T-helper 1 cell (primary cell): ENCODE data around the gene SS18L1.
A peak's percentile ranks its signal among the peaks of the same experiment; 100 is the strongest.

ENCODE experiments used
- DNase-seq, 5 donors: peaks; one replicate each; pipeline ENCODE4 v3.0.0-alpha.2; 2012 to 2020

The SS18L1 gene

DNA sequence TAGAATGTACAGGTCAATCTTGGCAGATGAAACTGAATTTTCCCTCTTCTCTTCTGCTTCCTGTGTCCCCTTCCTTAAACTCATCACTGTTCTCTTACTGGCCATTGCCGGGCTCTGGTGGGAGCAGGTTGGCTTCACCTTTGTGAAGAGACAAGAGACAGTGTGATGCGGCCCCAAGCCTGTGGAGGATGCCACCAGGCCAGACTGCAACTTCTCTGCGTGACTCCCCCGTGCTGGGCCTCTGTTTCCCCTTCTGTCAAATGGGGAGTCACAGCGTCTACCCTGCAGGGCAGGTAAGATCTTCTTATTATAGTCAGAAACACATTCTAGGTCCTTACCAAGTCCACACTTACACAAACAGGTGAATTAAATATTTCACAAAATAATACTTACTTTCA, 23.2 kb upstream of the SS18L1 start:
- DNase-seq = no peak

DNA sequence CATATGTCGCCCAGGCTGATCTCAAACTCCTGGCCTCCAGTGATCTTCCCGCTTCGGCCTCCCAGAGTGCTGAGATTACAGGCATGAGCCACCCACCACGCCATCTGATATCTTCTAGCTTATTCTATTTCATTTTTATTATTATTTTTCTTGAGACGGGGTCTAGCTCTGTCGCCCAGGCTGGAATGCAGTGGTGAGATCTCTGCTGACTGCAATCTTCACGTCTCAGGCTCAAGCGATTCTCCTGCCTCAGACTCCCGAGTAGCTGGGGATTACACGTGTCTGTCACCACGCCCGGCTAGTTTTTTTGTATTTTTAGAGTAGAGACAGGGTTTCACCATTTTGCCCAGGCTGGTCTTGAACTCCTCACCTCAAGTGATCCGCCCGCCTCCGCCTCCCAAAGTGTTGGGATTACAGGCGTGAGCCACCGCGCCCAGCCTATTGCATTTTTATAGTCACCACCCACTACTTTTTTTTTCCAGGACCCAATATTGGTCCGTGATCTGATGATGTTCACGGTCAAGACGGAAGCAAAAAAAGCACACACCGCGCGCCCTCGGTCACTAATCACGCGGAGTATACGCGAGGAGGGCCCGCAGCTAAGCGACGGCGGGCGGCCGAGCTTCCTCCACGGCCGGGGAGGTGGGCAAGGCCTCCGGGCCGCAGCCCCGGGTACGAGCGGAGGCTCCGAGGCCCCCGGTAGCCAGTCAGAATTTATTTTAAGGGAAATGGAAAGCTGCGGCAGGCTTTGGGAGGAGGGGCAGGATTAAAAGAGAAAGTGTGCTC, 22.4 kb upstream of the SS18L1 start:
- no peak for DNase-seq

- DNase-seq = peak; percentile 90 to 99 (median 94)
Measured at GRCh38 chr20:62121776-62122653, 21.6 kb upstream of the SS18L1 start, which contains the start of gene LSM14B. Gene LSM14B, plus strand, starts transcription at chr20:62122475. Its CDS starts 192 bp downstream, at chr20:62122667.

DNA sequence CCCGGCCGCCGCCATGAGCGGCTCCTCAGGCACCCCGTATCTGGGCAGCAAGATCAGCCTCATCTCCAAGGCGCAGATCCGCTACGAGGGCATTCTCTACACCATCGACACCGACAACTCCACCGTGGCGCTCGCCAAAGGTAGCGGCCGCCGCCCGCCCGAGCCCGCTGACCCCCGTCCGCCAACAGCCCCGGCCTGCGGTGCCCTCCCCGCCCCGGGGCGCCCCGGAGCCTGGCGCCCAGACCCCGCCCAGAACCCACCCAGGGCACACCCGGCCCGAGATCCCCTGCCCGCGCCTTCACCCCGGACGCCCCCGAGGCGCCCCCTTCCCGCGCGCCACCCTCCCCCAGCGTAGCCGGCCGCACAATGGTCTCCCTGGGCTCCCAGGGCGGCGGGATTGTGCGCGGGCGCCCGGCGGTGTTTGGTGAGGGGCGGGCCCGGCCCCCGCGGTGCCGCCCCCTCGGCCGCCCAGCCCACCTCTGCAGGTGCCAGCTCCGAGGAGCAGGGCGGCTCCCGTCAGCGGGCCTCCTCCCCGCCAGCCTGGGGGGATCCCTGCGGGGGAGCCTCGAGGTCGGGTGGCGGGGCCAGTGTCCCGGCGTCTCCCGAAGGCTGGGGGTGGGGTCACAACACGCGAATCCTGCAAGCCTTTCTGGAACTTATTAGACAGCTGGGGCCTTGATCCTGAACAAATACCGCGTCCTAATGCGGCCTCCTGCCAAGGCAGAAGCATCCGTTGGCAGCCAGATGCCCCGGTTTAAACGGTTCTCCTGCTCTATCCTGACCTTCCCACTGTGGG, 20.7 kb upstream of the SS18L1 start:
- DNase-seq = peak in 3 of 5 donors; percentile 23 to 47 (median 32)

GRCh38 chr20:62123450-62124118, 20.0 kb upstream of the SS18L1 start:
- no peak for DNase-seq

DNA sequence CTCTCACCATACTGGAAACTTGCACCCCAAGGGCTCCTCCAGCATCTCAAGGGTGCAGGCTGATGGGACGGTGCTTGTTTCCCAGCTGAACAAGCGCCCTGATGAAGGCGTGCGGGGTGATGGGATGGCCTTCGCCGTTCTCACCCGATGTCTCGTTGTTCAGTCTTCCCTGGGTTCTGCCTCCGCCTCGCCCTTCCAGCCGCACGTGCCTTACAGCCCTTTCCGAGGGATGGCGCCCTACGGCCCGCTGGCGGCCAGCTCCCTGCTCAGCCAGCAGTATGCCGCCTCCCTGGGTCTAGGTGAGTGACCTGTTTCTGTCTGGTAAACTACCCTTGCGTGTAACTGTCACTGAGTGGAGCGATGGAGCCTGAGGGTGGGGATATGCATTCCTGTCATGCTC, 17.4 kb upstream of the SS18L1 start:
- DNase-seq = no peak

GRCh38 chr20:62127799-62128198, 15.8 kb upstream of the SS18L1 start:
- no peak for DNase-seq

DNA sequence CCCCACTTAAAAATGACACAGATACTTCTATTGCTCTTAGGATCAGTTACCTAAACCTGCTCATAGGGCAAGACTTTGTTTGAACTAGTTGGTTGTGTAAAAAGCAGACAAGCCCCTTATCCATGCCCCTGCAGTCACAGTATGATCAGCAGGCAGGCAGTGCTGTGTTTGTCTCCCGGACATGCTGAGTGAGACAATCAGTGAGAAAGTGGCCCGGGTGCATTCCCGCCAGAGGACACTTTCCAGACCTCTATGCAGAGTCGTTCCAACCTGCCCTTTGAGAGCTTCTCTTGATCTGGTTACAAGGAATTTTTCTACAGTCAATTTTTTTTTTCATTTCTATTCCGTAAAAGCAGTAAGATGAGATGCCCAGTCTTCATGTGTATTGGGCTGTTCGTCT, 15.1 kb upstream of the SS18L1 start:
- no peak for DNase-seq

DNA sequence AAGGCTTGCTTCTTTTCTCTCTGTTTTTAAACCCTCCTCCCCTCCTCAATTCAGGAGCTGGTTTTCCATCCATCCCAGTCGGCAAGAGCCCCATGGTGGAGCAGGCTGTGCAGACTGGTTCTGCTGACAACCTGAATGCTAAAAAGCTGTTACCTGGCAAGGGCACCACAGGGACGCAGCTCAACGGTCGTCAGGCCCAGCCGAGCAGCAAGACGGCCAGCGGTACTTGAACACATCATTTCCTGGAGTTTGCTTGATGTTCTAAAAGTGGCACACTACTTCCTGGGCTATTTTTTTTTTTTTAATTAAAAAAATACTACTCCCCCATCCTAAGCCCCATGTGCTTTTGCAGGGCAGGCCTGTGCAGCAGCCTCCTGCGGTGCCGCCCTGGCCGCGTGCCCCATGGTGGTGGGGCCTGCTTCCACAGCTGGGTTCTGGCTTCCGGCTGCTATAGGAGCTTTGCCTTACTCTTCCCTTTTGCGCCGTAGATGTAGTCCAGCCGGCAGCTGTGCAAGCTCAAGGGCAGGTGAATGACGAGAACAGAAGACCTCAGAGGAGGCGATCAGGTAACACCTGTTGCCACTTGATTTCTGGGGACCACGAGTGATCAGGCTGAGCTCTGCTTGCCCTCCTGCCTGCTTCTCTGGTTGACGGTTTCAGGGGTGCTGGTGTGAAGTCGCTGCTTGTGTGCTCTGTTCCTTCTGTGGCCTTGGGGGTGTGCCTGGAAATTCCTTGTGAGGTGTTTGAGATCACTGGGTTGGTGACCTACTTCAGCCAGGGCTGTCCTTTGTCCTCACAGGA, 13.6 kb upstream of the SS18L1 start:
- no peak for DNase-seq

DNA sequence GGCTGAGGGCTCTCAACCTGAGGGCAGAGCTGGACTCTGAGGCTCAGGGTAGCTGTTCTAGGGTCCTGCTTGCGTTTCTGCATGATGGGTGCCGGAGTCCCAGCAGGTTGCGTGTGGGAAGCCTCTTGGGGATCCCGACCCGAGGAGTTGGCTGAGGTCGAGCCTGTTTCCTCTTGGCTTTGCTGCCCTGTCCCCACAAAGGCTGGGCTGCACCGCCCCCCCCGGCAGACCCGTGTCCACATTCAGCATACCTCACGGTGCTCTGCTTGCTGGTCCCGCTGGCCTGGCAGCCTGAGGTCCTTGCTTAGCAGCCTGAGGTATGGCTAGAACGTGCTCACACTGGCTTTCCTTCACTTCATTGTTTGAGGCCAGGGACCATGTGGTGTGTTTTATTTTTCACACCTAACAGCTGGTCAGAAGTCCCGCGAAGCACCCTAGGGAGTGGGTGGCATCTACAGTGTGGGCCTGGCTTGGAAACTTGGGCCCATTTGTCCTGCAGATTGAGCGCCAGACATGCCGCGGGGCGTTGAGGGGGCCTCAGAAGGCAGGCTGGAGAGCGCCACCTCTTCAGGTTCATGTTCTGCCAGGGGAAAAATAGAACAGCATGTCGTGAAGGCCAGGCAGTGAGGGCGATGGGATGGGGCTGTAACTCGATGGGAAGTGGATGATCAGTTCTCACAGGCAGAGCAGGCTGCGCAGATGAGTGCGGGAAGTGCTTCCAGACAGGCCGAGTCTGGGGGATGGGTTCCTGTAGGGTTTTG, 11.8 kb upstream of the SS18L1 start:
- no peak for DNase-seq

DNA sequence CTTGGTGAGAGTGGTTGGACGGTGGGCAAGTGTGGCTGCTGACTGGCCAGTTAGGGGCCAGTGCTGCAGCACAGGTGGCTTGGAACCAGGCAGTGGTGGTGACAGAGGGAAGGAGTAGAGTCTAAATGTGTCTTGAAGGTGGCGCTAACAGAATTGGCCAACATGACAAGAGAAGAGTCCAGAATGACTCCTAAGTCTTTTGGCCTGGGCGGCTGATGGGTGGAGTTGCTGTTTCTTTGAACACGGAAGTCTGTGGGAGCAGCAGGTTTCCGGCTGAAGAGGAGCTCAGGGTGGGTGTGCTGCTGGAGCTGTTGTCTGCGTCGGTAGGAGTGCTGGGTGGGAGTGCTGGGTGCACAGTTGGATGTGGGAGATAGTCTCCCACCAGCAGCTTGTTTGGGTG, 11.1 kb upstream of the SS18L1 start:
- no peak for DNase-seq

- DNase-seq = no peak
Measured at GRCh38 chr20:62133051-62133845, 10.3 kb upstream of the SS18L1 start.

DNA sequence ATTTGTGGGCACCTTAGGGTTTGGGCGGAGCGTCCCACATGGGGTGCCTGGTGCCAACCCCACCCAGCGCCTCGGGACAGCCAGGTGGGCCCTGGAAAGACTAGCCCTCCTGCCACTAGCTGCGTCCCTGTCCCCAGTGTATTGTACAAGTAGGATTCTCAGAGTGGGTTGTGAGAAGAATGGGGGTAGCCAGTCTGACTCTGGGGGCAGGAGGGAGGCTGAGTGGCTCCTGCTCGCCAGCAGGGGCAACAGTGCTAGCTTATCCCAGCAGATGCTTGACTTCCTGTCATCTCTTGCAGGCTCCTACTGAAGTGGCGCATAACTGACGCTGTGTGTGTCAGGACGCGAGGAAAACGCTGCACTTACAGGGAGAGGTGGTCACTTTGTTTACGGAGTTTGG, 9.7 kb upstream of the SS18L1 start:
- no peak for DNase-seq

GRCh38 chr20:62134735-62135231, 8.8 kb upstream of the SS18L1 start:
- no peak for DNase-seq

GRCh38 chr20:62135573-62136266, 7.8 kb upstream of the SS18L1 start:
- no peak for DNase-seq

DNA sequence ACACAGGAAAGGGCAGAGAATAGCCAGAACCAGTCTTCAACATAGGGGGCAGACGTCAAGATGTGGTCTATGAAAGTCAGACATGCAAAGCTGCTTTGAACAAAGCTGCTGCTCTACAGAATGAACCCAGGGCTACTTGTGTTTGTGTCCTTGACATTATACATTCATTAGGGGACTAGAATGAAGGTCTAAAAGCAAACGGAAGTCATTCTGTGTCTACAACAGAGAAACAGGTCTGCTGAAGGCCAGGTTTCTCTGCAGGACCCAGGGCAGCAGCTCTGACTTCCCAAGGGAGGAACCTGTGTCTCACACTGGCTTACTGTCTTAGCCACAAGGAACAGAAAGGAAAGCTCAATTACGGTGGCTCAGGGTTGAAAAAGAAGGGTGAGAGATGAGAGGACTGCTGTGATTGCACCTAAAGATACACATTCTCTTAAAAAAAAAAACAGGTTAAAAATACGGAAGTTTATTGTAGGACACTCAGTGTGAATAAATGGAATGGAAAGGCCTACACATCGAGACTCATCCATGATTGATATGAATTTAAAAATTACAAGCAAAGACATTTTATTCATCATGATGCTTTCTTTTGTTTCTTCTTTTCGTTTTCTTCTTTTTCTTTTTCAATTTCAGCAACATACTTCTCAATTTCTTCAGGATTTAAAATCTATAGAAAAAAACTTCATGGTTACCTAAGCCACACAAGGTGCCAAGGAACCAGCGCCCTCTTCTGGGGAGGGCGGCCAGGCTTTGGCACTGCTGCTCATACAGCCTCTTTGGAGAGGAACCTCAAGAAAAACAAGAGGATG, 7.1 kb upstream of the SS18L1 start:
- peak; percentile 42 to 69 (median 64) for DNase-seq

DNA sequence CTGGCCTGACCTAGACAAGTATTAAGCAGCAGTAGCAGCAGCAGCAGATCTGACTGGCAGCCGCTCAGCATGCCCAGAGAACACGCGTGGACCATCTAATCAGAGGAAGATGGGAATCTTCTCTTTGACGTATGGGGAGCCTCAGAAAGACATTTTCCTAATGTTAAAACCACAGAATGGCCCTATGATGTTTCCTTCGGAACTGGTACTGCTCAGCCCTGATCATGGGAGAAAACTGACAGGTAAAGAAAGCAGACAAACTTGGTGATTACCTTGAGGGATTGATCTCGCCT, 6.5 kb upstream of the SS18L1 start:
- DNase-seq = no peak

DNA sequence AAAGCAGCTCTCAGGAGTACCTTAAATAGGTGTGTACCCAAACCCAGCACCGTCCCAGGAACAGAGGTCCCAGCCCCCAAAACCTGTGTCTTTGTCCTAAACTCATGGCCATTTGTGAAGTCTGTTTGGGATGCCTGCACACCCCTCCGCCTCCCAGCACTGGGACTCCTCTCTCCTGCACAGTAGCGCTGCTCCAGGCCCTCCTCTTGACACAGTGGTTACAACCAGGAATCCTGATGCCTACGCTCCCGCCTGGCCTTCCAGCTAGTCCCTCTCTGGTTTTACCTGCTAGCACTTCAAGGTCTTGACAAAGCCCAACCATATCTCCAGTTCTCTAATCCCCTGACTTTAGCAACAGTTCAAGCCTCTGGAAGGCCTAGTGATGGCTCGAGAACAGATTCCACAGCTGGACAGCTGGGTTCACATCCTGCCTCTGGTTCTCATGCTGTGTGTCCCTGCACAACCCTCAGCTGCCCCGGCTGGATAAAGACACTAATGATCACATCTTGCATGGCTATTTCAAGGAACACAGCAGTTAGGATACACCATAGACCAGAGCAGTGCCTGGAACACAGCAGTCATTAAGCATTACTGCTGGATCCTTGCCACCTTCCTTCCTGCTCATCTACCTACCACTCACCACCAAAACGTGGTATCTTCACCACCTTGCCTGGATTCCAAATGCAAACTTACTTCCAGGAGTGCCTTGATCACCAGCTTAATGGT, 5.9 kb upstream of the SS18L1 start:
- DNase-seq = no peak
